B cell (primary cell): ENCODE results near the gene RUFY1. TPM values are rescaled to one million over a fixed set of nuclear protein-coding genes. Genes with fewer than 3 reads are reported as not detected.
A peak's percentile ranks its signal among the peaks of the same experiment; 100 is the strongest.

Experiments
- ATAC-seq: fragments of 200-7000 bp; cut with Tn5 transposase; one replicate; pipeline ENCODE4 v1.10.0; 2021; ENCODE audit warnings: low read depth, mild to moderate bottlenecking, moderate number of reproducible peaks, moderate library complexity
- CTCF ChIA-PET: fragments of 350-600 bp; sonication (Branson Sonifier 250); formaldehyde crosslinking; loops from one replicate; lab custom pipeline; 2021; ENCODE audit warnings: antibody characterized with exemption, inconsistent platforms; lab: Charles Lee
- POLR2A ChIA-PET: fragments of 350-600 bp; sonication (Branson Sonifier 250); formaldehyde crosslinking; loops from one replicate; lab custom pipeline; 2021; ENCODE audit warnings: antibody characterized with exemption; lab: Charles Lee
- DNase-seq: peaks from one replicate; pipeline ENCODE4 v3.0.0; 2013
- H2AFZ ChIP-seq: 2 replicates; pipeline ENCODE4 v1.6.1; 2012; ENCODE audit warnings: mild to moderate bottlenecking, low read depth, low read length; ENCODE audit not compliant: insufficient read depth, poor library complexity, severe bottlenecking
- H3K27ac ChIP-seq, 2 donors: 1 replicate in 1 of 2; 2 replicates in 1 of 2; pipeline ENCODE4 v1.5.1; 2012 to 2013; ENCODE audit warnings: low read length in 2 of 2, mild to moderate bottlenecking in 2 of 2, moderate library complexity in 1 of 2
- H3K27me3 ChIP-seq, 4 experiments: fragments of 200-600 bp in 1 of 4; sonication (generic) in 1 of 4; replicated peaks in 1 of 4; 1 replicate in 2 of 4; 2 replicates in 2 of 4; pipeline versions ENCODE4 v1.6.1 to v1.7.0; 2013 to 2016; ENCODE audit warnings: low read length in 3 of 4, mild to moderate bottlenecking in 2 of 4, mixed read lengths in 1 of 4, moderate library complexity in 1 of 4; ENCODE audit not compliant: insufficient read depth in 4 of 4, control insufficient read depth in 3 of 4; ENCODE audit errors: control extremely low read depth in 1 of 4
- H3K36me3 ChIP-seq, 2 experiments: replicated peaks in 1 of 2; 1 replicate in 1 of 2; 2 replicates in 1 of 2; pipeline versions ENCODE4 v1.6.1 to v1.7.1; 2013; ENCODE audit warnings: low read length in 1 of 2; ENCODE audit not compliant: insufficient read depth in 2 of 2, control insufficient read depth in 1 of 2; ENCODE audit errors: control extremely low read depth in 1 of 2, extremely low read depth in 1 of 2
- H3K4me1 ChIP-seq, 2 donors: fragments of 200-600 bp in 1 of 2; sonication (generic) in 1 of 2; 1 replicate in 1 of 2; 2 replicates in 1 of 2; pipeline versions ENCODE4 v1.5.1 to v1.6.1; 2013 to 2017; ENCODE audit warnings: low read length in 2 of 2; ENCODE audit not compliant: control insufficient read depth in 2 of 2, insufficient read depth in 2 of 2
- H3K4me2 ChIP-seq: replicated peaks from 2 replicates; pipeline ENCODE3; 2012; ENCODE audit warnings: mild to moderate bottlenecking, low read depth, low read length; ENCODE audit not compliant: poor library complexity, severe bottlenecking
- H3K4me3 ChIP-seq, 5 experiments: fragments of 200-600 bp in 1 of 5; sonication (generic) in 1 of 5; 1 replicate in 3 of 5; 2 replicates in 2 of 5; pipeline versions ENCODE4 v1.5.1 to v1.7.0; 2011 to 2016; ENCODE audit warnings: low read length in 4 of 5, mild to moderate bottlenecking in 4 of 5, low read depth in 2 of 5, control low read depth in 1 of 5, moderate library complexity in 1 of 5; ENCODE audit not compliant: insufficient read depth in 1 of 5; ENCODE audit errors: control extremely low read depth in 1 of 5, extremely low read depth in 1 of 5
- H3K79me2 ChIP-seq: fragments of 200-600 bp; sonication (generic); one replicate; pipeline ENCODE4 v1.6.0; 2016; ENCODE audit warnings: low read length; ENCODE audit not compliant: control insufficient read depth, insufficient read depth
- H3K9ac ChIP-seq: fragments of 200-600 bp; sonication (generic); 2 replicates; pipeline ENCODE4 v1.6.1; 2017; ENCODE audit warnings: mild to moderate bottlenecking, low read length, moderate library complexity
- H3K9me3 ChIP-seq, 3 donors: one replicate each; pipeline versions ENCODE4 v1.6.1 to v1.7.1; 2013; ENCODE audit warnings: low read length in 2 of 3; ENCODE audit not compliant: control insufficient read depth in 2 of 3, insufficient read depth in 1 of 3; ENCODE audit errors: control extremely low read depth in 1 of 3
- H4K20me1 ChIP-seq: 2 replicates; pipeline ENCODE4 v1.6.0; 2012; ENCODE audit warnings: mild to moderate bottlenecking, low read length; ENCODE audit not compliant: insufficient read depth, control insufficient read depth, poor library complexity, severe bottlenecking
- H3K27ac Mint-ChIP-seq: one replicate; pipeline ENCODE4 v1.8.0; 2021; ENCODE audit warnings: mixed read lengths
- H3K27me3 Mint-ChIP-seq: one replicate; pipeline ENCODE4 v1.8.0; 2021; ENCODE audit warnings: mixed read lengths
- H3K4me1 Mint-ChIP-seq: one replicate; pipeline ENCODE4 v1.8.0; 2021; ENCODE audit warnings: mixed read lengths
- H3K4me3 Mint-ChIP-seq: one replicate; pipeline ENCODE4 v1.8.0; 2021; ENCODE audit warnings: mixed read lengths
- H3K9me3 Mint-ChIP-seq: one replicate; pipeline ENCODE4 v1.8.0; 2022; ENCODE audit warnings: mixed read lengths; ENCODE audit not compliant: insufficient read depth
- CTCF ChIP-seq: fragments of 200-600 bp; IDR thresholded peaks from one replicate; pipeline ENCODE4 v1.8.0; 2022; ENCODE audit warnings: antibody characterized with exemption, mild to moderate bottlenecking
- EZH2 ChIP-seq: IDR thresholded peaks from 2 replicates; pipeline ENCODE4 v1.6.1; 2012; ENCODE audit warnings: borderline replicate concordance, low read depth, mild to moderate bottlenecking, moderate library complexity, low read length; ENCODE audit not compliant: insufficient read depth, poor library complexity, severe bottlenecking
- WGBS: methylation state at CpG from one replicate; pipeline ENCODE4 v1.1.5; 2013; ENCODE audit warnings: missing lambda C conversion rate; ENCODE audit not compliant: insufficient coverage; 5-methylcytosine and 5-hydroxymethylcytosine counted together
- intact Hi-C: fragments of 100-400 bp; cut with micrococcal nuclease; formaldehyde crosslinking; loops from one replicate; pipeline ENCODE4 v1.10.0; 2022
- polyA plus RNA-seq: library from polyadenylated mRNA; depleted of rRNA; stranded (reverse); fragments of >200 nt; gene quantifications from 2 replicates; pipeline ENCODE4 v1.2.3, GENCODE V29; 2012
- total RNA-seq, 2 donors: library from RNA; stranded (reverse); fragments of 120-200 nt in 1 of 2; gene quantifications; 1 replicate in 1 of 2; 2 replicates in 1 of 2; pipeline versions ENCODE4 v1.2.3 to v1.2.4, GENCODE V29; 2013 to 2022

Gene RUFY1
- total and polyA plus RNA-seq, 2 donors (not counting 1 experiment from before 2014, with no cell fraction given), result 38.5 to 99.8 TPM

GRCh38 chr5:179505636-179506261 lies 44.6 kb upstream of the RUFY1 start:
- TF ChIP-seq EZH2 (no peak), CTCF (no peak)
- H3K9ac ChIP-seq, result no peak overlapping the region
- Mint-ChIP-seq H3K27me3 (no peaks in the 10 kb centered on the region), H3K27ac (no peak overlapping the region), H3K4me1 (peaks cover 8% of the 10 kb centered on the region), H3K9me3 (no peaks in the 10 kb centered on the region), H3K4me3 (no peak overlapping the region)
- DNase-seq (no peak), ATAC-seq (no peak)
- ChIA-PET POLR2A (no interaction called here), CTCF (no interaction called here)
- no peaks in the 10 kb centered on the region for H3K27me3 ChIP-seq
- no peaks in the 10 kb centered on the region for H3K36me3 ChIP-seq
- H3K4me1 ChIP-seq, result peaks cover 0 to 11% of the 10 kb centered on the region in 2 donors
- peaks cover 0 to 4% (median 0%) of the 10 kb centered on the region in 3 donors for H3K9me3 ChIP-seq
- no peak overlapping the region for H3K4me3 ChIP-seq
- no peak overlapping the region for H2AFZ ChIP-seq
- H3K79me2 ChIP-seq, result no peaks in the 10 kb centered on the region
- intact Hi-C loops, result no loop called here
- no peak overlapping the region for H3K27ac ChIP-seq
- H3K4me2 ChIP-seq, result no peak overlapping the region
- no peaks in the 10 kb centered on the region for H4K20me1 ChIP-seq
- 95% methylated on average over 12 of the region's 12 CpGs for WGBS

GRCh38 chr5:179509239-179509638 lies 41.1 kb upstream of the RUFY1 start:
- POLR2A ChIA-PET, result no interaction called here
- Histone ChIP-seq H3K27ac (no peak overlapping the region), H4K20me1 (no peaks in the 10 kb centered on the region), H3K4me2 (no peak overlapping the region), H3K27me3 (peaks cover 0 to 3% (median 0%) of the 10 kb centered on the region in 4 experiments), H3K9me3 (no peaks in the 10 kb centered on the region), H2AFZ (peak overlapping the region; percentile 66), H3K4me3 (no peak overlapping the region), H3K4me1 (peaks cover 0 to 11% of the 10 kb centered on the region in 2 donors), H3K79me2 (no peaks in the 10 kb centered on the region), H3K9ac (no peak overlapping the region), H3K36me3 (no peaks in the 10 kb centered on the region)
- 0% methylated on average over 4 of the region's 4 CpGs for WGBS
- peaks cover 8% of the 10 kb centered on the region for H3K4me1 Mint-ChIP-seq
- ATAC-seq (no peak), DNase-seq (no peak)
- H3K27ac Mint-ChIP-seq, result no peak overlapping the region
- no peak for TF ChIP-seq EZH2
- TF ChIP-seq CTCF, result no peak
- H3K4me3 Mint-ChIP-seq, result no peak overlapping the region
- H3K27me3 Mint-ChIP-seq, result no peaks in the 10 kb centered on the region
- CTCF ChIA-PET, result interaction anchor here (0.7 kb wide), 1 partner anchor 181 kb away, joined by 6 read pairs; no protein-coding TSS in a partner anchor
- H3K9me3 Mint-ChIP-seq, result no peaks in the 10 kb centered on the region
- intact Hi-C loops, result no loop called here
